IMR-90 (cell line): ENCODE data around the gene PSME4. TPM values are rescaled to one million over a fixed set of nuclear protein-coding genes. Genes with fewer than 3 reads are reported as not detected.

ENCODE experiments used
- ATAC-seq: fragments of 200-7000 bp; cut with Tn5 transposase; 2 replicates; pipeline ENCODE4 v1.9.1; 2020; ENCODE audit warnings: low read depth, mild to moderate bottlenecking, moderate library complexity
- BruUV-seq: library from RNA; stranded (reverse); fragments of 400-500 nt; replicated peaks from 2 replicates; lab custom pipeline; 2021; lab: Mats Ljungman, UMichigan
- CTCF ChIA-PET: fragments of 300-600 bp; formaldehyde crosslinking; extraction: SDS; loops from one replicate; lab custom pipeline; 2021; ENCODE audit warnings: antibody characterized with exemption; lab: Yijun Ruan, JAX
- POLR2A ChIA-PET: fragments of 300-600 bp; sonication (Branson Sonifier 250); formaldehyde crosslinking; loops from one replicate; lab custom pipeline; 2022; ENCODE audit warnings: antibody characterized with exemption; ENCODE audit not compliant: unreplicated experiment; lab: Charles Lee
- DNase-seq: peaks from one replicate; pipeline ENCODE4 v3.0.0; 2013
- H2AFZ ChIP-seq: replicated peaks from 2 replicates; pipeline ENCODE3; 2013; ENCODE audit warnings: low read length, mild to moderate bottlenecking; ENCODE audit not compliant: poor library complexity
- H2AK5ac ChIP-seq: 2 replicates; pipeline ENCODE4 v1.6.1; 2013; ENCODE audit warnings: low read depth, low read length, inconsistent platforms
- H2AK9ac ChIP-seq: replicated peaks from 2 replicates; pipeline ENCODE3; 2013; ENCODE audit warnings: mild to moderate bottlenecking, low read depth, low read length, moderate library complexity; ENCODE audit not compliant: poor library complexity
- H2BK120ac ChIP-seq: 2 replicates; pipeline ENCODE4 v1.6.1; 2013; ENCODE audit warnings: low read depth, low read length, inconsistent platforms
- H2BK15ac ChIP-seq: 3 replicates; pipeline ENCODE4 v1.6.1; 2013; ENCODE audit warnings: low read depth, low read length, inconsistent platforms
- H2BK20ac ChIP-seq: 2 replicates; pipeline ENCODE4 v1.6.1; 2013; ENCODE audit warnings: low read depth, mild to moderate bottlenecking, inconsistent platforms, low read length, moderate library complexity
- H2BK5ac ChIP-seq: 2 replicates; pipeline ENCODE4 v1.6.1; 2013; ENCODE audit warnings: mild to moderate bottlenecking, low read depth, low read length, inconsistent platforms; ENCODE audit not compliant: poor library complexity, severe bottlenecking
- H3K14ac ChIP-seq: replicated peaks from 2 replicates; pipeline ENCODE4 v1.6.1; 2013; ENCODE audit warnings: low read depth, low read length, inconsistent platforms
- H3K18ac ChIP-seq: 2 replicates; pipeline ENCODE4 v1.6.1; 2013; ENCODE audit warnings: low read depth, low read length, control low read depth
- H3K23ac ChIP-seq: 2 replicates; pipeline ENCODE4 v1.6.1; 2013; ENCODE audit warnings: low read depth, low read length, inconsistent platforms
- H3K27ac ChIP-seq: 2 replicates; pipeline ENCODE4 v1.5.1; 2013; ENCODE audit warnings: mild to moderate bottlenecking, control low read depth, low read length; ENCODE audit not compliant: insufficient read depth
- H3K27me3 ChIP-seq: 2 replicates; pipeline ENCODE4 v1.6.1; 2013; ENCODE audit warnings: low read length; ENCODE audit not compliant: control insufficient read depth, insufficient read depth
- H3K36me3 ChIP-seq: 2 replicates; pipeline ENCODE4 v1.6.1; 2013; ENCODE audit warnings: low read length, mixed read lengths; ENCODE audit not compliant: control insufficient read depth, insufficient read depth
- H3K4ac ChIP-seq: 2 replicates; pipeline ENCODE4 v1.6.1; 2013; ENCODE audit warnings: low read depth, low read length, inconsistent platforms
- H3K4me1 ChIP-seq: 2 replicates; pipeline ENCODE4 v1.6.1; 2013; ENCODE audit warnings: low read length, mixed read lengths; ENCODE audit not compliant: control insufficient read depth, insufficient read depth
- H3K4me2 ChIP-seq: 2 replicates; pipeline ENCODE4 v1.6.1; 2013; ENCODE audit warnings: low read depth, mild to moderate bottlenecking, control low read depth, low read length, moderate library complexity
- H3K4me3 ChIP-seq: 2 replicates; pipeline ENCODE4 v1.5.1; 2013; ENCODE audit warnings: low read depth, mild to moderate bottlenecking, control low read depth, low read length, moderate library complexity; ENCODE audit not compliant: insufficient read depth
- H3K56ac ChIP-seq: 2 replicates; pipeline ENCODE4 v1.6.1; 2013; ENCODE audit warnings: low read length, inconsistent platforms; ENCODE audit not compliant: insufficient read depth; ENCODE audit errors: extremely low read depth
- H3K79me1 ChIP-seq, 2 experiments: 2 replicates each; pipeline ENCODE4 v1.6.1; 2013; ENCODE audit warnings: low read length in 2 of 2, inconsistent platforms in 1 of 2, low read depth in 1 of 2
- H3K9ac ChIP-seq: 2 replicates; pipeline ENCODE4 v1.6.1; 2013; ENCODE audit warnings: low read depth, low read length, control low read depth
- H3K9me1 ChIP-seq: 2 replicates; pipeline ENCODE4 v1.6.1; 2013; ENCODE audit warnings: low read length, inconsistent platforms; ENCODE audit not compliant: insufficient read depth
- H3K9me3 ChIP-seq: 2 replicates; pipeline ENCODE4 v1.6.1; 2013; ENCODE audit warnings: low read length; ENCODE audit not compliant: control insufficient read depth, insufficient read depth
- H4K20me1 ChIP-seq: 2 replicates; pipeline ENCODE4 v1.6.1; 2013; ENCODE audit warnings: low read length, inconsistent platforms; ENCODE audit not compliant: insufficient read depth
- H4K5ac ChIP-seq: 2 replicates; pipeline ENCODE4 v1.6.1; 2013; ENCODE audit warnings: mild to moderate bottlenecking, low read depth, low read length, control low read depth
- H4K8ac ChIP-seq, 2 experiments: 2 replicates each; pipeline ENCODE4 v1.6.1; 2013; ENCODE audit warnings: low read depth in 2 of 2, low read length in 2 of 2, control low read depth in 1 of 2, inconsistent platforms in 1 of 2
- H4K91ac ChIP-seq: 2 replicates; pipeline ENCODE4 v1.6.1; 2013; ENCODE audit warnings: low read depth, low read length, inconsistent platforms; ENCODE audit not compliant: insufficient read depth
- CEBPB ChIP-seq: IDR thresholded peaks from 2 replicates; pipeline ENCODE4 v1.6.1; 2012; ENCODE audit warnings: low read depth, low read length, improper control_type of control experiment
- FOS ChIP-seq: fragments of 150-350 bp; IDR thresholded peaks from 2 replicates; pipeline ENCODE4 v1.6.1; 2016; ENCODE audit warnings: low read depth, low read length
- MAZ ChIP-seq: IDR thresholded peaks from 2 replicates; pipeline ENCODE4 v1.6.1; 2012; ENCODE audit warnings: low read depth, mild to moderate bottlenecking, low read length, improper control_type of control experiment, moderate library complexity, borderline replicate concordance
- MXI1 ChIP-seq: IDR thresholded peaks from 2 replicates; pipeline ENCODE4 v1.6.1; 2012; ENCODE audit warnings: low read depth, mild to moderate bottlenecking, low read length, moderate library complexity, borderline replicate concordance
- NFE2L2 ChIP-seq: fragments of 150-350 bp; IDR thresholded peaks from 2 replicates; pipeline ENCODE4 v1.6.1; 2016; ENCODE audit warnings: low read depth, mild to moderate bottlenecking, low read length
- RAD21 ChIP-seq: IDR thresholded peaks from 2 replicates; pipeline ENCODE4 v1.6.1; 2012; ENCODE audit warnings: low read length, improper control_type of control experiment
- RCOR1 ChIP-seq: IDR thresholded peaks from 2 replicates; pipeline ENCODE4 v1.6.1; 2012; ENCODE audit warnings: mild to moderate bottlenecking, low read length, improper control_type of control experiment; ENCODE audit not compliant: insufficient replicate concordance
- SMC3 ChIP-seq: fragments of 150-350 bp; IDR thresholded peaks from 2 replicates; pipeline ENCODE4 v1.6.1; 2016; ENCODE audit warnings: low read depth, mild to moderate bottlenecking, antibody characterized with exemption, low read length, moderate library complexity
- WGBS, 2 experiments: methylation state at CpG; one replicate each; pipeline versions ENCODE4 v1.1.5 to v1.1.7; 2013; ENCODE audit warnings: missing lambda C conversion rate in 2 of 2; ENCODE audit not compliant: insufficient read length in 1 of 2; ENCODE audit errors: extremely low coverage in 2 of 2; 5-methylcytosine and 5-hydroxymethylcytosine counted together
- dilution Hi-C: fragments of 300-500 bp; cut with HindIII; formaldehyde crosslinking; loops from one replicate; pipeline ENCODE4 v1.14.3; 2018; ENCODE audit warnings: low sequenced_read_pairs; ENCODE audit not compliant: unreplicated experiment
- in situ Hi-C: fragments of 300-500 bp; cut with MboI; formaldehyde crosslinking; loops from 3 replicates; pipeline ENCODE4 v1.14.3; 2019; ENCODE audit warnings: low sequenced_read_pairs, inconsistent platforms, mixed read lengths
- intact Hi-C: fragments of 100-400 bp; cut with micrococcal nuclease; formaldehyde crosslinking; loops from 2 replicates; pipeline ENCODE4 v1.10.0; 2022
- polyA plus RNA-seq, 3 experiments: library from polyadenylated mRNA; depleted of rRNA; stranded (reverse); fragments of >200 nt; gene quantifications; 2 replicates each; pipeline ENCODE4 v1.2.3, GENCODE V29; 2012; ENCODE audit warnings: low replicate concordance in 1 of 3
- total RNA-seq: library from RNA; depleted of rRNA; stranded (reverse); fragments of >200 nt; gene quantifications from 2 replicates; pipeline ENCODE4 v1.2.3, GENCODE V29; 2012
- TF ChIP-seq, protein P1 (sequence below): fragments of 150-350 bp; IDR thresholded peaks from 2 replicates; pipeline ENCODE4 v1.6.1; 2016; ENCODE audit warnings: low read depth, mild to moderate bottlenecking, low read length, moderate library complexity, borderline replicate concordance
- TF ChIP-seq, protein P2 (sequence below): fragments of 150-350 bp; IDR thresholded peaks from 2 replicates; pipeline ENCODE4 v1.6.1; 2017; ENCODE audit warnings: mild to moderate bottlenecking, antibody characterized with exemption, low read length, low read depth

PSME4 gene
- total and polyA plus RNA-seq, 2 of the 4 experiments (the other 2 are of a cell fraction) = 28.2 to 61.3 TPM

DNA sequence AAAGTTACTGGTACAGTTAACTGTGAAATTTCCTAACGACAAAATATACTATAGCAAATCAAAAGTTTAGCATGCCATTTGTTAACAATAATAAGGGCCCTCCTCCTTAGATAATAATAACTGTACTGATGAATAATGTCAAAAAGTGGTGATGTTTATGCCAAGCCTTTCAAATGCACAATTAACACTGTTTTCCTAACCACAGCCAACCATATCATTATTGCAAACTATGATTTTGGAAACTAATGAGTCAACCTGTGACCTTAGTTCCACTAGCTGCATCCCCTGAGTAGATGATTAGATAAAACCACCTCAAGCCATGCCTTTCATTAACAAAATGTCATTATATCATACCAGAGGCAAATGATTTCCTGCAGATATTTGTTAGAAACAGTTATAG, 85.9 kb downstream of the PSME4 start:
- Histone ChIP-seq H4K5ac (no peak overlapping the region), H3K14ac (no peak overlapping the region), H2BK120ac (no peak overlapping the region), H2AFZ (no peak overlapping the region), H3K27me3 (no peaks in the 10 kb centered on the region), H3K4me2 (no peak overlapping the region), H3K4ac (no peak overlapping the region), H2AK5ac (no peak overlapping the region), H3K36me3 (peaks cover 44% of the 10 kb centered on the region), H4K20me1 (no peaks in the 10 kb centered on the region), H3K56ac (no peak overlapping the region), H3K9ac (no peak overlapping the region), H3K4me1 (no peaks in the 10 kb centered on the region), H4K91ac (no peak overlapping the region), H2BK15ac (no peak overlapping the region), H3K79me1 (peaks cover 15 to 17% of the 10 kb centered on the region in 2 experiments), H3K18ac (no peak overlapping the region), H2BK20ac (no peak overlapping the region), H2BK5ac (no peak overlapping the region), H4K8ac (no peak overlapping the region), H3K27ac (no peak overlapping the region), H3K4me3 (no peak overlapping the region), H3K9me1 (no peaks in the 10 kb centered on the region), H2AK9ac (no peak overlapping the region), H3K23ac (no peak overlapping the region), H3K9me3 (no peaks in the 10 kb centered on the region)
- in situ Hi-C loops = no loop called here
- DNase-seq (no peak), ATAC-seq (no peak)
- no CpG with 5 or more reads among the region's 1 CpG for WGBS, 2 experiments
- dilution Hi-C loops = no loop called here
- TF ChIP-seq, protein P1, sequence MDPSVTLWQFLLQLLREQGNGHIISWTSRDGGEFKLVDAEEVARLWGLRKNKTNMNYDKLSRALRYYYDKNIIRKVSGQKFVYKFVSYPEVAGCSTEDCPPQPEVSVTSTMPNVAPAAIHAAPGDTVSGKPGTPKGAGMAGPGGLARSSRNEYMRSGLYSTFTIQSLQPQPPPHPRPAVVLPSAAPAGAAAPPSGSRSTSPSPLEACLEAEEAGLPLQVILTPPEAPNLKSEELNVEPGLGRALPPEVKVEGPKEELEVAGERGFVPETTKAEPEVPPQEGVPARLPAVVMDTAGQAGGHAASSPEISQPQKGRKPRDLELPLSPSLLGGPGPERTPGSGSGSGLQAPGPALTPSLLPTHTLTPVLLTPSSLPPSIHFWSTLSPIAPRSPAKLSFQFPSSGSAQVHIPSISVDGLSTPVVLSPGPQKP = no peak
- TF ChIP-seq CEBPB (no peak), MAZ (no peak), SMC3 (no peak), RAD21 (no peak), MXI1 (no peak), FOS (no peak), NFE2L2 (no peak), RCOR1 (no peak)
- TF ChIP-seq, protein P2, sequence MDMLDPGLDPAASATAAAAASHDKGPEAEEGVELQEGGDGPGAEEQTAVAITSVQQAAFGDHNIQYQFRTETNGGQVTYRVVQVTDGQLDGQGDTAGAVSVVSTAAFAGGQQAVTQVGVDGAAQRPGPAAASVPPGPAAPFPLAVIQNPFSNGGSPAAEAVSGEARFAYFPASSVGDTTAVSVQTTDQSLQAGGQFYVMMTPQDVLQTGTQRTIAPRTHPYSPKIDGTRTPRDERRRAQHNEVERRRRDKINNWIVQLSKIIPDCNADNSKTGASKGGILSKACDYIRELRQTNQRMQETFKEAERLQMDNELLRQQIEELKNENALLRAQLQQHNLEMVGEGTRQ = no peak
- intact Hi-C loops = no loop called here
- POLR2A ChIA-PET = no interaction called here
- CTCF ChIA-PET = interaction anchor here (0.6 kb wide), 1 partner anchor 638 kb away, joined by 3 read pairs; no protein-coding TSS in a partner anchor
- BruUV-seq = no TSS peak
